ENCODE results near the gene SLC19A1. TPM values are rescaled to one million over a fixed set of nuclear protein-coding genes. Genes with fewer than 3 reads are reported as not detected.

Gene SLC19A1
- total RNA-seq, 2 experiments from 2014 or later: 29.2 to 30.3 TPM

GRCh38 chr21:45456584-45457160 is 85.6 kb downstream of the SLC19A1 start:
- Mint-ChIP-seq H3K9me3 (peaks cover 11% of the 10 kb centered on the region), H3K4me1 (ENCODE audit: low read depth) (no peaks in the 10 kb centered on the region), H3K4me3 (no peak overlapping the region), H3K27ac (no peak overlapping the region), H3K36me3 (peaks cover 3% of the 10 kb centered on the region), H3K27me3 (peaks cover 6% of the 10 kb centered on the region)
- intact Hi-C loops (cut with micrococcal nuclease): no loop called here
- ChIA-PET POLR2A (no interaction called here), CTCF (interaction anchor here (0.7 kb wide), 1 partner anchor 17 kb away, joined by 3 read pairs; no protein-coding TSS in a partner anchor)
- no peak for DNase-seq

GRCh38 chr21:45455674-45456583 is 86.3 kb downstream of the SLC19A1 start:
- intact Hi-C loops (cut with micrococcal nuclease): no loop called here
- Mint-ChIP-seq H3K9me3 (peaks cover 8% of the 10 kb centered on the region), H3K36me3 (no peaks in the 10 kb centered on the region), H3K27ac (no peak overlapping the region), H3K4me1 (ENCODE audit: low read depth) (no peaks in the 10 kb centered on the region), H3K27me3 (peaks cover 3% of the 10 kb centered on the region), H3K4me3 (no peak overlapping the region)
- POLR2A ChIA-PET: no interaction called here
- CTCF ChIA-PET: no interaction called here
- DNase-seq: no peak

GRCh38 chr21:45454926-45455673 is 87.1 kb downstream of the SLC19A1 start:
- Mint-ChIP-seq H3K27ac (no peak overlapping the region), H3K27me3 (no peaks in the 10 kb centered on the region), H3K4me1 (ENCODE audit: low read depth) (no peaks in the 10 kb centered on the region), H3K9me3 (peaks cover 8% of the 10 kb centered on the region), H3K4me3 (no peak overlapping the region), H3K36me3 (no peaks in the 10 kb centered on the region)
- ChIA-PET POLR2A (no interaction called here), CTCF (no interaction called here)
- DNase-seq: no peak
- intact Hi-C loops (cut with micrococcal nuclease): no loop called here

- intact Hi-C loops (cut with micrococcal nuclease): no loop called here
- no peaks in the 10 kb centered on the region for H3K27me3 Mint-ChIP-seq
- no peaks in the 10 kb centered on the region for H3K36me3 Mint-ChIP-seq
- DNase-seq: no peak
- H3K27ac Mint-ChIP-seq: no peak overlapping the region
- ChIA-PET POLR2A (no interaction called here), CTCF (no interaction called here)
- no peak overlapping the region for H3K4me3 Mint-ChIP-seq
- H3K4me1 Mint-ChIP-seq (ENCODE audit: low read depth): no peaks in the 10 kb centered on the region
- H3K9me3 Mint-ChIP-seq: peaks cover 8% of the 10 kb centered on the region
Observed at GRCh38 chr21:45454060-45454925, 87.9 kb downstream of the SLC19A1 start.

GRCh38 chr21:45453308-45453950 is 88.8 kb downstream of the SLC19A1 start:
- H3K4me1 Mint-ChIP-seq (ENCODE audit: low read depth): no peaks in the 10 kb centered on the region
- POLR2A ChIA-PET: no interaction called here
- H3K27ac Mint-ChIP-seq: no peak overlapping the region
- peaks cover under 1% of the 10 kb centered on the region for H3K27me3 Mint-ChIP-seq
- no peaks in the 10 kb centered on the region for H3K36me3 Mint-ChIP-seq
- CTCF ChIA-PET: no interaction called here
- no peak for DNase-seq
- peaks cover 8% of the 10 kb centered on the region for H3K9me3 Mint-ChIP-seq
- H3K4me3 Mint-ChIP-seq: no peak overlapping the region
- intact Hi-C loops (cut with micrococcal nuclease): no loop called here

- ChIA-PET CTCF (no interaction called here), POLR2A (no interaction called here)
- H3K36me3 Mint-ChIP-seq: no peaks in the 10 kb centered on the region
- H3K9me3 Mint-ChIP-seq: peaks cover 8% of the 10 kb centered on the region
- H3K4me1 Mint-ChIP-seq (ENCODE audit: low read depth): no peaks in the 10 kb centered on the region
- peaks cover 5% of the 10 kb centered on the region for H3K27me3 Mint-ChIP-seq
- no peak for DNase-seq
- H3K27ac Mint-ChIP-seq: no peak overlapping the region
- intact Hi-C loops (cut with micrococcal nuclease): no loop called here
- no peak overlapping the region for H3K4me3 Mint-ChIP-seq
Observed at GRCh38 chr21:45452696-45453307, 89.4 kb downstream of the SLC19A1 start.

GRCh38 chr21:45451771-45452182 is 90.5 kb downstream of the SLC19A1 start:
- intact Hi-C loops (cut with micrococcal nuclease): no loop called here
- H3K36me3 Mint-ChIP-seq: no peaks in the 10 kb centered on the region
- peaks cover 8% of the 10 kb centered on the region for H3K9me3 Mint-ChIP-seq
- POLR2A ChIA-PET: no interaction called here
- no peak for DNase-seq
- CTCF ChIA-PET: interaction anchor here (1.4 kb wide), 1 partner anchor 12 kb away, joined by 4 read pairs; no protein-coding TSS in a partner anchor
- H3K4me1 Mint-ChIP-seq (ENCODE audit: low read depth): no peaks in the 10 kb centered on the region
- H3K27ac Mint-ChIP-seq: no peak overlapping the region
- no peak overlapping the region for H3K4me3 Mint-ChIP-seq
- peaks cover 5% of the 10 kb centered on the region for H3K27me3 Mint-ChIP-seq

GRCh38 chr21:45451091-45451740 is 91.0 kb downstream of the SLC19A1 start:
- ChIA-PET CTCF (interaction anchor here (1.4 kb wide), 1 partner anchor 11 kb away, joined by 4 read pairs; no protein-coding TSS in a partner anchor), POLR2A (no interaction called here)
- no peaks in the 10 kb centered on the region for H3K36me3 Mint-ChIP-seq
- H3K4me3 Mint-ChIP-seq: no peak overlapping the region
- peaks cover 6% of the 10 kb centered on the region for H3K27me3 Mint-ChIP-seq
- intact Hi-C loops (cut with micrococcal nuclease): no loop called here
- DNase-seq: no peak
- H3K9me3 Mint-ChIP-seq: peaks cover 9% of the 10 kb centered on the region
- H3K27ac Mint-ChIP-seq: no peak overlapping the region
- no peaks in the 10 kb centered on the region for H3K4me1 Mint-ChIP-seq (ENCODE audit: low read depth)

- DNase-seq: no peak
- intact Hi-C loops (cut with micrococcal nuclease): no loop called here
- Mint-ChIP-seq H3K9me3 (peaks cover 11% of the 10 kb centered on the region), H3K4me1 (ENCODE audit: low read depth) (peaks cover 2% of the 10 kb centered on the region), H3K36me3 (no peaks in the 10 kb centered on the region), H3K27me3 (peaks cover 11% of the 10 kb centered on the region), H3K27ac (no peak overlapping the region), H3K4me3 (no peak overlapping the region)
- ChIA-PET POLR2A (no interaction called here), CTCF (interaction anchor here (1.4 kb wide), 1 partner anchor 10 kb away, joined by 4 read pairs; no protein-coding TSS in a partner anchor)
Observed at GRCh38 chr21:45450423-45451090, 91.7 kb downstream of the SLC19A1 start.

- Mint-ChIP-seq H3K27ac (no peak overlapping the region), H3K36me3 (no peaks in the 10 kb centered on the region)
Observed at GRCh38 chr21:45449658-45450422, 92.4 kb downstream of the SLC19A1 start.

More at GRCh38 chr21:45449658-45450422, 92.4 kb downstream of the SLC19A1 start:
- H3K27me3 Mint-ChIP-seq: peaks cover 13% of the 10 kb centered on the region
- POLR2A ChIA-PET: no interaction called here
- H3K4me3 Mint-ChIP-seq: no peak overlapping the region
- intact Hi-C loops (cut with micrococcal nuclease): no loop called here
- DNase-seq: no peak
- CTCF ChIA-PET: no interaction called here
- peaks cover 3% of the 10 kb centered on the region for H3K4me1 Mint-ChIP-seq (ENCODE audit: low read depth)
- H3K9me3 Mint-ChIP-seq: peaks cover 11% of the 10 kb centered on the region

All from activated CD4-positive, alpha-beta memory T cell treated with anti-CD3 and anti-CD28 coated beads for 36 hours (primary cell).